Ureter (tissue), 1 donor: ENCODE results near the gene LHX5. TPM values are rescaled to one million over a fixed set of nuclear protein-coding genes. Genes with fewer than 3 reads are reported as not detected.

Source experiments
- DNase-seq: peaks from one replicate; pipeline ENCODE4 v3.0.0-alpha.2; 2020; ENCODE audit warnings: low spot score
- total RNA-seq: library from RNA; stranded (reverse); gene quantifications from one replicate; pipeline ENCODE4 v1.2.4, GENCODE V29; 2023
- donor health status: DM: yes; HTN: yes; CAD: no.

Gene LHX5
- total RNA-seq, 1 donor from 2014 or later: not detected

GRCh38 chr12:113440336-113440735, 31.3 kb downstream of the LHX5 start:
- no peak for DNase-seq

GRCh38 chr12:113439606-113440030, 32.1 kb downstream of the LHX5 start:
- no peak for DNase-seq

- DNase-seq: no peak
These were observed 32.4 kb downstream of the LHX5 start for GRCh38 chr12:113439301-113439597.

GRCh38 chr12:113438523-113439300, 33.0 kb downstream of the LHX5 start:
- no peak for DNase-seq

- no peak for DNase-seq
These were observed 34.0 kb downstream of the LHX5 start for GRCh38 chr12:113437729-113438100.

GRCh38 chr12:113436993-113437728, 34.5 kb downstream of the LHX5 start:
- no peak for DNase-seq

- DNase-seq: no peak
These were observed 35.1 kb downstream of the LHX5 start for GRCh38 chr12:113436586-113436985.

GRCh38 chr12:113435367-113435766, 36.3 kb downstream of the LHX5 start:
- DNase-seq: no peak

- no peak for DNase-seq
These were observed 38.7 kb downstream of the LHX5 start for GRCh38 chr12:113432986-113433385.

- DNase-seq: no peak
These were observed 43.2 kb downstream of the LHX5 start for GRCh38 chr12:113428482-113428881.

- DNase-seq: no peak
These were observed 43.8 kb downstream of the LHX5 start for GRCh38 chr12:113427882-113428281.

- no peak for DNase-seq
These were observed 45.7 kb downstream of the LHX5 start for GRCh38 chr12:113425960-113426453.

GRCh38 chr12:113424915-113425823, 46.5 kb downstream of the LHX5 start:
- DNase-seq: no peak

- DNase-seq: no peak
These were observed 47.2 kb downstream of the LHX5 start for GRCh38 chr12:113424456-113424855.

- no peak for DNase-seq
These were observed 48.6 kb downstream of the LHX5 start for GRCh38 chr12:113422886-113423669.

GRCh38 chr12:113422030-113422885, 49.4 kb downstream of the LHX5 start, which contains the start of gene SDSL:
Gene SDSL (plus strand): TSS chr12:113422380. CDS start chr12:113427983, 5,603 bp downstream.
- DNase-seq: peak; percentile 79

GRCh38 chr12:113420996-113421595, 50.6 kb downstream of the LHX5 start:
- DNase-seq: no peak

GRCh38 chr12:113418213-113418879, 53.3 kb downstream of the LHX5 start:
- DNase-seq: no peak

GRCh38 chr12:113416091-113416754, 55.4 kb downstream of the LHX5 start:
- DNase-seq: no peak
